ENCODE results near the gene DNAJC5.

DNA sequence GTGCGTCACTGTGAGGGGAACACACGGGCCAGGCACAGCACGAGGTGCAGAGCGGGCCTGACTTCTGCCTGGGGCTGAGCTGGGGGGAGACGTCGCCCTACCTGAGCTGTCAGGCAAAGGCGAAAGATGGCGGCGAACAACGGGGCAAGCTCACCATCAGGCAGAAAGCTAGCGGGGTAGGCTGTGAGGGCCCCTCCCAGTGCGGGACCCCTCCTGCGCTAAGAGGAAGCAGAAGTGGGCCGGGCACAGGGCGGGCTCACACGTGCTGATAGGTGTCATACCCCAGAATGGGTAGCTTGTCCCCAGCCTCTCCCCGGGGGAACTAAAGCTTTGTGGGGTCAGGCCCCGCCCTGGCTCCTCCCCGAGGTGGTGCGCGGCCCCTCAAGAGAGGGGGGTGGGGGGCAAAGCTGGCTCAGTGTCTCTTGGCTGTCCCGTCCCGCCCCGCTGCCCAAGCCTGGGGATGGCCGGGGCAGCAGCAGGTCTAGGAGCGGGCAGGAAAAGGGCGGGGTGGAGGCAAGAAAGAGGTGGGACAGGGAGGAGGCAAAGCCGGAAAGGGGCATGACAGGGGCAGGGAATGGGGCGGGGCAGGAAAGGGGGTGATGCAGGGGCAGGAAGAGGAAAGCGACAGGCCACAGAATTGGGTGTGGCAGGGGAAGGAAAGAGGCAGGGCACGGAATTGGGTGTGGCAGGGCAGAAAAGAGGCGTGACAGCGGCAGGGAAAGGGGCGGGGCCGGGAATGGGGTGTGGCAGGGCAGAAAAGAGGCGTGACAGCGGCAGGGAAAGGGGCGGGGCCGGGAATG lies 46.6 kb downstream of the DNAJC5 start:
- TF ChIP-seq EZH2 (IDR thresholded peaks at IDR 0.05; ENCODE audit: borderline replicate concordance, low read length) = no peak
- TF ChIP-seq, protein P1, sequence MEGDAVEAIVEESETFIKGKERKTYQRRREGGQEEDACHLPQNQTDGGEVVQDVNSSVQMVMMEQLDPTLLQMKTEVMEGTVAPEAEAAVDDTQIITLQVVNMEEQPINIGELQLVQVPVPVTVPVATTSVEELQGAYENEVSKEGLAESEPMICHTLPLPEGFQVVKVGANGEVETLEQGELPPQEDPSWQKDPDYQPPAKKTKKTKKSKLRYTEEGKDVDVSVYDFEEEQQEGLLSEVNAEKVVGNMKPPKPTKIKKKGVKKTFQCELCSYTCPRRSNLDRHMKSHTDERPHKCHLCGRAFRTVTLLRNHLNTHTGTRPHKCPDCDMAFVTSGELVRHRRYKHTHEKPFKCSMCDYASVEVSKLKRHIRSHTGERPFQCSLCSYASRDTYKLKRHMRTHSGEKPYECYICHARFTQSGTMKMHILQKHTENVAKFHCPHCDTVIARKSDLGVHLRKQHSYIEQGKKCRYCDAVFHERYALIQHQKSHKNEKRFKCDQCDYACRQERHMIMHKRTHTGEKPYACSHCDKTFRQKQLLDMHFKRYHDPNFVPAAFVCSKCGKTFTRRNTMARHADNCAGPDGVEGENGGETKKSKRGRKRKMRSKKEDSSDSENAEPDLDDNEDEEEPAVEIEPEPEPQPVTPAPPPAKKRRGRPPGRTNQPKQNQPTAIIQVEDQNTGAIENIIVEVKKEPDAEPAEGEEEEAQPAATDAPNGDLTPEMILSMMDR (IDR thresholded peaks at IDR 0.05; ENCODE audit: low read length) = no peak
